Left renal cortex interstitium (tissue), 4 donors: ENCODE data around the gene GALNTL6. TPM values are rescaled to one million over a fixed set of nuclear protein-coding genes. Genes with fewer than 3 reads are reported as not detected.

Experiments used
- DNase-seq, 4 donors: peaks; one replicate each; pipeline ENCODE4 v3.0.0-alpha.2; 2013; ENCODE audit warnings: low read depth in 4 of 4, low spot score in 2 of 4, missing footprints in 1 of 4
- polyA plus RNA-seq, 4 donors: library from polyadenylated mRNA; unstranded; fragments of 120-200 nt; gene quantifications; one replicate each; pipeline ENCODE4 v1.2.1, GENCODE V29; 2013; ENCODE audit not compliant: insufficient read length in 4 of 4

GALNTL6 gene
- polyA plus RNA-seq, 4 donors: 0.46 to 3.3 (median 0.95) TPM

DNA sequence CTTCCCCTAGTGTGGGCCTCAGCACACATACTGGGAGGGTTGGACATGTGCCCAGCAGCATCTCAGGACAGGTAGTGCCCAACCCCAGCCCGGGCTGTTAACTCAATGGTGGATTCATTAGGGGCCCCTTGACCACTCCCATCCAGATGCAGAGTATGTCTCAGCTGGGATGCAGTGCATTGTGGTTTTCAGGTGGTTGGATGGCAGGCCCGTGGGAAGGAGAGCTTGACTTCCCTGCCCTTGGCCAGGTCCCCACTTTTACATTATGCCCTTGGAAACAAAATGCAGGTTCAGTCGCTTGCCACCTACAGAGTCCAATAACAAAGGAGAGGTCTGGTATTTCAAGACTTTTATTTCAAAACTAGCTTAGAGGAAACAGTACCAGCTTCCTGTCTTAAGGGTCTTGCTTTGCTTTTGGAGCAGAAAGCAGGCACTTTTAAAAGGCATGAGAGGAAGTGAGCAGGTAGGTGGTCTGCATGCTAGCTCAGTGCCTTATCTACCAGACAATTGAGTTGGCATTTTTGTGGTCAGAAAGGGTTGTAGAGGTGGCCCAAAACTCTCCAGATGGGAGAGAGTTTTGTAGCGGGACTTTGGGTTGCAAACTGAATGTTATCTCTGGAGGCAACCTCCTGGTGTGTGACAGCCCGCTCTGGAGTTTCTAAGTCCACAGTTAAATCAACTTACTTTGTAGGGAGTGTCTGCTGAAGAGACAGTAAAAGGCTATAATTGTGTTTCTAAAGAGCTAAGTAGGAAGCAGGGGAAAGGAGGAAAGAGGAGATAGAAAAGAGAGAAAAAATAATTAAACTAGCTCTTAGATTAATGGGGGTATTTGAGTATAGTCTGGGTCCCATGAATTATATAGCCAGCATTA, 171.0 kb downstream of the GALNTL6 start:
- DNase-seq: no peak

DNA sequence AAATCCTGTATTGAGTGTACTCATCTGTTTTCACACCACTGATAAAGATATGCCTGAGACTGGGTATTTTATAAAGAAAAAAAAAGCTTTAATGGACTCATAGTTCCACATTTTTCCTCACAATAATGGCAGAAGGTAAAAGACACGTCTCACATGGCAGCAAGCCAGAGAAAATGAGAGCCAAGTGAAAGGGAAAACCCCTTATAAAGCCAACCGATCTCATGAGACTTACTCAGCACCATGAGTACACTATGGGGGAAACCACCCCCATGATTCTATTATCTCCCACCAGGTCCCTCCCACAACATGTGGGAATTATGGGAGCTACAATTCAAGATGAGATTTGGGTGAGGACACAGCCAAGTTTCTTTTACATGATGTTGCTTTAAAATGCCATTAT, 171.9 kb downstream of the GALNTL6 start:
- no peak for DNase-seq

DNA sequence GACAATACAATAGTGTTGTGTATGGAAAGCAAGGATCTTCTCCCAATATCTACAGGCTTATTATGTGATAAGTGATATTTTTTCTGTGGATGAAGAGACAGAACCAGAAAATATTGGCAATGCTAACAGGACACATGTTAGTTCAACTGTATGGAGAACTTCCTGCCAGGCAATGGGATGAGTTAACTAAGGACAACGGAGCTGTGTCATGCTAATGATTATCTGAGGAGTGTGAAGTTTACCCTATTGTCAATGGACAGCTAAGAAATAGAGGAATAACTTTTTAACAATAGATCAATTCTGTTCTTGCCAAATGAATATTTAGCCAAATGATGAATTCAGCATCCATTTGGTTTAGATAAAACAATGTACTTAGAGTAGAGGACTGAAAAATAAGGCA, 180.0 kb downstream of the GALNTL6 start:
- DNase-seq: no peak

DNA sequence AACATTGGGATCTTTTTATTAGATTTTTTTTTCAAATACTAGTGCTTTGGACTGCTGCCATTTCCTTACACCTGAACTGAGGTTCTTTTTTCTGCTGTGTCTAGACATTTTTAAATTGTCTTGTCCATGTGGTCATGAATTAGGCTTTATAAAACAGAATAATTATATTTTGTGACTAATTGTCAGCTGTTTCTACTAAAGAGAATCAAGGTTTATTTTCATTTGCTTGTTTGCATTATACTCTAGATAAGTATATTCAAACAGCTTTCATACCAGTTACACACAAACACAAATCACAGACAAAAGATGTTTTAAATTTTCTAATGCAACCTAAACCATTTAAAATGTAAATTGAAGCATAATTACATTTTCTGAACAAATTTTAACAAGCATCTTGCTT, 194.7 kb downstream of the GALNTL6 start:
- DNase-seq: no peak

DNA sequence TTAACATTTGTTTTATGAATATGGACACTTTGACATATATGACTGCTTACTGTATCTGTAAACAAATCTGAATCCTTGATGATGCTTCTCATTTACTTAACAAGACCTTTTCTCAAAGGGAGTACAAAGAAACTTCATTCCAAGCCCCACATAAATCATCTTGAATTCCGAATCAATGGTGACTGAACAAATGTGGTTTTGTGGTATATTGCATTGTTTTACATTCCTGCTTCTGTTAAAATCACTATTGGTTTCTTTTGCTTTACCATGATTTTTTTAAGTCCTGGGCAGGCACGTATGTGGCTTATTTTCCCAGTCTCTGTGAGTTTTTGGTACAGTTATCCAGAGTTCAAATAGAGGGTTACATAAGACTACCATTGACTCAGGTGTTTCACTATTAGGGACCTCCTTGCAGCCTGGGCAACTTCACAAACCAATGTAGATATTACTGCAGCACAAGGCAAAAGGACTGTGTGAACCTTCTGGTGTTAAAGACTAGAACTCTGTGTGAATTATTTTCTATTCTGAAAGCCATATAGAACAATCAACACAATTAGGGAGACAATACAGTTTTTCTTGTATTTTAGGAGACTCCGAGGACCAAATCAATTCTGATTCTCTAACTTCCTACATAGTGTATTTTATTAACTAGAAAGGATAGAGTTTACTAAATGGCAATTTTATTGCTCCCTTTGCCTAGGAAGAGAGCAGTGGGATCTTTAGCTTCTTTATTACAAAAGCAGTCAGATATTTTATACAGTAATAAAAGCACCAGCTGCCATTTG, 196.4 kb downstream of the GALNTL6 start:
- no peak for DNase-seq

DNA sequence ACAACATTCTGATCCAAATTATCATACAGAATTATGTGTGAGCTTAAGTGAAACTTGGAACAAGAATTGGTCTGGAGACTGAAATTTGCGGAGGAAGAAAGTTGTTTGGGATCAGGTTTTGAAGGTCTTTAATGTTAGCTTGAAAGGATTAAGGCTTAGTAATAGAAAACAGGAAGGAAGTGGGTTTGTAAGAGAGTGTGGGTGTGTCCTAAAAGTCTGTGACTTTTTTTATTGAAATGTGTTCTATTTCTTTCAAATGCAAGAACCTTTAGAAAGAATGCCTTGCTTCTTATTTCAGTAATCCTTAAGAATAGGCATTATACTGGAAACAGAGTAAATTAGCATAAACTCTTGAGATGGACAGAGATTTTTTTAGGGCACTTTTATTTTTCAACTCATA, 198.0 kb downstream of the GALNTL6 start:
- no peak for DNase-seq

DNA sequence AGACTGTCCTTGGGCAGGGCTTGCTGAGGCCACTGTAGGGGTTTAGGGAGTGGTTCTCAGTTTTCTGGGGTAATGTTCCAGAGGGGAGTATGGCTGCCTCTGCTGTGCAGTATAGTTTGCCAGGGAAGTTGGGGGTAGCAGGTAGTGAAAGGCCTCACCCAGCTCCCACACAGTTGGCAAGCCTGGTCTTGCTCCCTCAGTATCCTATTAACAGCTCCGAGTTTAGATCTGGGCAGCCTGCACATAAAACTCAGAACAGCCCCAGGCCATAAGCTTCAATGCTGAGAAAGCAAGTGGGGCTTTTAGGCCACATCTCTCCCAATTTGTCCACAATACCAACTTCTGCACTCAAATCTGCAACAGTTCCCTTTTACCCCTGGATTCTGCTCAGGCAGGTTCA, 205.2 kb downstream of the GALNTL6 start:
- no peak for DNase-seq

DNA sequence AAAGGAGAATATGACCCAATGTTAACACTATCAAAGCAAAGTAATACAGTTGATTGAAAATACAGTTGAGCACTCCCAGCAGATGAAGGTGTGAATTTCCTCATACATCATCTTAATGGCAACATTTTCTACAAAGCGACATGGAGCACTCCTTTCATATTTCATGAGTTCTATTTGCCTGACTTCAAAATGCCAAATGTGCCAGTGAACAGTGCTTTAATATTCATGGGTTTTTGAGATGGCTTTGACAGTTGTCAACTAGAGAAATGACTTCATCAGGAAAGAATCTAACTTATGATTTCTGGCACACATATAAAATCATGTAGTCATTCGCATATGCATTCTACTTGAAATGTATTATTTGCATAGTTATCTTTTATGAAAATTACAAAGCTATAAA, 222.4 kb downstream of the GALNTL6 start:
- no peak for DNase-seq

DNA sequence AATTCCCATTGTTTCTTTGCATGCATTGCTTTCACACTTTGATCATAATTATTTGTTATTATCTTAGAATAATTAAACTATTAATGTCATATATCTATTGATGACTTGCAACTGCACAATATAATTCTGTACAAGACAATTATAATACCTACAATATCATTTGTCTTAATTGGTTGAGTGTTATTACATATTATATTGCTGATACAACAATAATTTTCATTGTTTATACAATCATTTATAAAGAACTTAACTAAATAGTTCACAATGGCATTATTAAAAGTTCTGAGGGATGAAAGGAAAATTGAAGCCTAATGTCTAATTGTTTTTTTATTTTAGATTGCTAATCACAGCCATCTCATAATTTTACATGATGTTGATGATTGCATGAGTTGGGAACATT, 227.6 kb downstream of the GALNTL6 start:
- DNase-seq: no peak

DNA sequence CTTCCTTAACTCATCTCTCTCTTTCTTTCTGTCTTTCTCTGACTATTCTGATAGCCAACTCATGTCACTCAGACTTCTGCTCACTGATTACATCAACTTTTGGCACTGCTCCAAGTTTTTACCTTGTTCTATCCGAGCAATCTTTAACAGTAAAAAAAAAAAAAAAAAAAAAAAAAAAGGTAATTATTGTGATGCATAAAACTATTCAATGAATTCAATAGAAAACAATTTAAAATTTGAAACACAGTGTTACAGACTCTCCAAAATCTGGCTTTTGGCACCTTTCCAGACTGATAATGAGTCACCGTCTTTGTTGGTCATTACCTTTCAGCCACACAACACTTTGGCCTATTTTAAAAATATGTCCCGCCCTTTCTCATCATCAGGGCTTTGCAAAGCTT, 229.5 kb downstream of the GALNTL6 start:
- no peak for DNase-seq

DNA sequence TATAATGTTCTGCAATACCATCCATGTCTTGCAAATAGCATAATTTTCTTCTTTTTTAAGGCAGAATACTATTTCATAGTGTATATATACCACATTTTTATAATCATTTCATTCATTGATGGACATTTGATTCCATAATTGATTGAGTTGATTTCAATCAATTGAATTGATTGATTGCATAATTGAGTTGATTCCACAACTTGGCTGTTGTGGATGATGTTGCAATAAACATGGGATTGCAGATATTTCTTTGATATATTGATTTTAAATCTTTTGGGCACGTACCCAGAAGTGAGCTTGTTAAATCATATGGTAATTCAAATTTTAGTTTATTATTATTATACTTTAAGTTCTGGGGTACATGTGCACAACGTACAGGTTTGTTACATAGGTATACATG, 232.8 kb downstream of the GALNTL6 start:
- no peak for DNase-seq

DNA sequence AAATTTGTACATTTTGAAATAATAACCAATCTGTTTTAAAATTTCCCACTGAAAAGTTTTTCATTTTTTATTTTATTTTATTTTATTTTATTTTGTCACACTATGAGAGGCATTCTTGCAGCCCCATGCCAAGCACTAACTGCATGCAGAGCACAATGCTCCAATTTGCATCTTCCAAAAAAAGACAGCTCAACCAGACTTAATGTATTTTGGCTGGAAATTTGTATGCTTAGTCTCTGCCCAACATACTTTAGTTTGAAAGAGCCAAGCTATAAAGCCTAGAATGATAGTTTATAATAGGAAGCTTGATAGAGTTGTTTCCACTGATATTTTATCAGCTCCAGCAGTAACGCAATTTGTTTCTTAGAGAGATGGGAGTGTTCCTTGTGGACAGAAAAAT, 235.5 kb downstream of the GALNTL6 start:
- no peak for DNase-seq

DNA sequence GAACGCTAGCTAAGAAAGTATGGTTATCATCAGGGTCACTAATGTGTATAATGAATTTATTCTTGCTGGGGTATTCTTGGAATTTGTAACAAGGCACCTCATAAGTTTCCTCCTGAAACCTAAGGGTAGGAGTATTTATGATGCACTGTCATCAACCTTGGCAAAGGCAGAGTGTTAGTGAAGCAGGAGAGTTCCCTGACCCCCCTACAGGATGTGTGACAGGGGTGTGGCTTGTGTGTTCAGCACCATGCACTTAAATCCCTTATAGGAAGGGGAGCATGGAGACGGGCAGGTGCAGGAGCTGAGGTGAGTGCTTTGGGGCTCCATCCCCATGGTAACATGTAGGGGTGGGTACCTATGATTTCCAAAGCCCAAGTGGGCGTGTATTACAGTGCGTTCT, 237.7 kb downstream of the GALNTL6 start:
- no peak for DNase-seq

DNA sequence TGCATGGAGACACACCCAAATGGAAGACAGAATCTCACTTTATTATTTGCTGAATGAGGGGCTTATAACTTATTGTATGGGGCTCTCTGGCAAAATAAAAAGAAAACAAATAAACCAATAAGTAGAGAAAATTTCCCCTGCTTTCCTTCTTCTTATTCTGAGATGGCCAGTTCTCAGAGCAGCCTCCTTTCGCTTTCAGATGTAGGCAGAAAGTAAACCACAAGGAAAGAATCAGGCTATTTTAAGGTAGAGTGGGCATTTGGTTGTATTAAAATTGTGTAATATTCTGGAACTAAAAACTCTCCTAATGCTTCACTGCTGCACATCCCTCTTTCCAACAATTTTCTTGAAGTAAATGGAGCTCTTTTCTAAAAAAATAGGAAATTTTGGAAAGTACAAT, 241.8 kb downstream of the GALNTL6 start:
- DNase-seq: no peak

DNA sequence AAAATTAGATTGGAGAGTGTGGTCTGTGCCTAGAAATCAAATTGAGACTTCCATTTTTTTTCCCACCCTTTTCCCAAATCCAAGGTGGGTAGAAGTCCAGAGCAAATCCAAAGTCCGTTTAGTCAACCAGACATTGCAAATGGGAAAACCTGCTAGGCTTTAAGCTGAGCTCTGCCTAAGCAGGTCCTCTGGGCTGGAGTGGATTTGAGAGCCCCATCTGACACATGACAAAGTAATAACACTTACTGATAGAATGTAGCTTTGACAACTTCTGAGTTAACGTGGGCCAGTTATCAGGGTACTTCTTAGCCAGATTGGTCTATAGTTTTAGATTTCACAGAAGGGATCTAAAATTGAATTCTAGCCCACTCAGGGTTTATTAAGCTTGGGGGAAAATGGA, 242.3 kb downstream of the GALNTL6 start:
- no peak for DNase-seq

DNA sequence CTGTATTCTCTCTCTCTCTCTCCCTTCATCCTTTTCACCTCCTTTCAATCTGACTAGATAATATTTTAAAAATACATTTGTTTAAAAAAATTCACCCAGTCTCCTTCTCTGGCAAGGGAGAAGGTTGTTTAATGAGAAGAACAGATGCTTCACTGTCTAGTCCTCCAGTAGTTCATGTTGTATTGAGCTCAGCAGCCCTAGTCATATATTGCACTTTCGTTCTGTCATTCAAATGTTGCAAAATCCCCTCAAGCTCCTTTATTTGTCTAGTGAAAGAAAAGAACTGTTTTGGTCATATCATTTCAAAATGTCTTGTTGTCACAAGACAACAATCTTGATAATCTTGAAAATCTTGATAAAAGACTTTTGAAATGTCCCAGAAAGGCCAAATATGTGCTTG, 248.0 kb downstream of the GALNTL6 start:
- DNase-seq: no peak

DNA sequence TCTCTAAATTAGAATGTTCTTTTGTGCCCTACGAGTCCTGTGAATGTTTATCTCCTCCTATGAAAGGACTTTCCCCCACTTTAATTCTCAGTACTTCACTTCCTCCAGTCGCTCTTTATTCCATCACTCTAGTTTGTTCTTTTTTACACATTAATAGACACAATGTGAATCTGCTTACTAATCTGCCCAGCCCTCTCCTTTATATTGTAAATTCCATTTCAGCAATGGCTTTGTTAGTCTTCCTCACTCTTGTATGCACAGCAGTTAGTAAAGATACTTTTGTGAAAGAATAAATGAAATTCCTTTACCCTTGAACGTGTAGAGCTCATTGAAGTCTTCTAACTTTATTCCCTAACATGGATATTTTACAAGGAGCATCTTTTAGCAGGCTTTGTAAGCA, 255.3 kb downstream of the GALNTL6 start:
- no peak for DNase-seq

DNA sequence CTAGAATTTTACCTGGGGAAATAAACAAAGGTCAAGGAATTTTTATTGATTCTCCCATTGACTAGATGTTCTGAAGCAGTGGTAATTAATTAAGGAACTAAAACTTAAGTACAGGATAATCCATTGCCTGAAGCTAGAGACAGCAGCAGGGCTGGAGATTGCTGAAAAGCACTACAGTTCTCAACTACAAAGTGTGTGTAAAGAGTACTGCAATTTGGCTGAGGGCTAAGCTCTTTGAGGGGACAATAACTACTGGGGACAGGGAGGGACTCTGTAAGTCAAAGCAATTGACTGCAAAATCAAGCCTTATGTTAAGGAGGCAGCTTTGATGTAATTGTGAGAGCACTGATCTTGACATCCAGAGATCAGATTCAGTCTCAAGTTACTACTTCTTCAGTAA, 260.4 kb downstream of the GALNTL6 start:
- no peak for DNase-seq

DNA sequence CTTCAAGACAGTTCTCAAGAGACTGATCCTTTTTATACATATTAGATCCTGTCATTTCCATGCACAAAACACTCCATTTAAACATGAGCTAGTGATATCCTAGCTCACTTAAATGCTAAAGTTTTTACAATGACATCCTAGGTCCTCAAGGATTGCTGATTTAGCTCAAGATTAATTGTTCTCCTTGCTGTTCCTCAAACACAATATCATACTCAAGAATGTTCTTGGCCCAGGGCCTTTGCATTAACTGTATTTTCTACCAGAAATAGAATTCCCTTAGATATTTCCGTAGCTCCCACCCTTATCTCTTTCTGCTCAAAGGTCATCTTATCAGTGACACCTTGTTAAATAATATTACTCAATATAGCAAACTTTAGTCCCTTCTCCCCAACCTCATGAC, 270.1 kb downstream of the GALNTL6 start:
- no peak for DNase-seq

DNA sequence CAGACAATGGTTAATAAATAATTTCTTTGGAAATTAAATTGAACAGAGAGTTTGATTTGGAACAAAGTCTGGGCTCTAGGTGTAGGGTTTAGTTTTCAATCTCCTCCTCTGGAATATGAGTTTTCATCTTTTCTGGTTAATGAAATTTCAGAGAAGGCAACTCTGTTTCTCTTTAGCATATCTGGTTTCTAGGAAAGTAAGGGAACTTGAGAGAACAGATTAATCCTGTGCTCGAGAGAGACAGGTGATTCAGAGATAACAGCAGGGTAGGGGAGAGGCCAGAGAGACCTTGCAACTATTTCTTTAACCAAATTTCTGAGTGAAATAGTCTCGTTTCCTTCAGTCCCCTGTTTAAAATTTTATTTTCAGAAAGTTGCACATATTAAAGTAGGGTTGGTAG, 275.4 kb downstream of the GALNTL6 start:
- no peak for DNase-seq

DNA sequence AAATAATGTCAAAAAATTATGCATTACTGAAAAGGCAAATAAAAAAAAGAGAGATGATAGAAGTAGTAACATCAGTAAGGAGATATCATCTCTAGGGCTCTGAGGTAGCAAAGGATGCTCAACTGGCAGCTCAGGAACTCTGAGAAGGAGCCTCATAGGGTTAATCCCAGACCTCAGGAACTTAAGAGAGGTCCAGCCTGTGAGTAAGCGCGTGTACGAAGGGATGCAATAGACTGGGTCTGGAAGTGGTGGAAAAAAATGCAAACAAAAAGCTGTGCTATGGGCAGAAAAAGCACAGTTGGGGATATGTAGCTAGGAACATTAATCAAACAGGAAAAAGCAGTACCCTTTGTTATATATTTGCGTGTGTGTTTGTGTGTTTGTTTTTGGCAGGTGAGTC, 282.0 kb downstream of the GALNTL6 start:
- DNase-seq: no peak

DNA sequence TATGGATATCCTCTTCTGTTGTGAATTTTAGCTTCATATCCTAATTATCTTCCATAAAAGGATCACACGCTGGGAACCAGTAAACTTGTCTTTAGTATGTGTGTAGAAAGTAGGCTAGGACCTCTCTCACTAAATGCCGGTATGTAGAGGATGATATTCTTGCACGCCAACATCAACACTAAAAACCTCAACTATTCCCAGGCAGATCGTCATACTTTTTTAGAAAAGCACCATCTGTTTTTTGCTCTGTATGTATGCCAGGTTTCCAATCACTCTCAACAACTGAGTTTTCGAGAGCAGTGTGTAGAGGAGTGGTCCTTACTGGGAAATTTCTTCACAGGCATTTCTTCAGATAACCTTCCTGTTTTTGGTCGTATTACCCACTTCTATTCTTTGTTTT, 283.6 kb downstream of the GALNTL6 start:
- DNase-seq: no peak
